ENCODE data around the gene PAN3. TPM values are rescaled to one million over a fixed set of nuclear protein-coding genes. Genes with fewer than 3 reads are reported as not detected.

PAN3 gene
- total and polyA plus RNA-seq, 4 donors, result 10.3 to 65.4 (median 23.5) TPM

DNA sequence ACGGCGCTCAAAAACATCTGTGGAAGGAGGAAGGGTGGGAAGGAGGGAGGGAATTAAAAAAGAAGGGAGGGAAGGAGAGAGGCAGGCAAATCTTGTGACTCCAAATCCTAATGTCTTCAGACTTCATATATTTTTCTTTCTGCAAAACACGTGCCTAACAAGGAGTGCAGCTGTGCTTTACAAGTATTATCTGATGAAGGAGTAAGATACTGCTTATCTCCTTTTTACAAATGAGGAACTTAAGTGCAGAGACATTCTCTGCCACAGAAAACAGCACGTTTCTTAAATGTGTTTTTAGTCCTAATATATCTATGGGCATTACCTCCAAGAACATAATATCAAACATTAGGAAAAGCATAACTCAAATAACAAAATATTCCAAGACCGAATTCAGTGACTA lies 44.5 kb upstream of the PAN3 start:
- TF ChIP-seq, protein P1, sequence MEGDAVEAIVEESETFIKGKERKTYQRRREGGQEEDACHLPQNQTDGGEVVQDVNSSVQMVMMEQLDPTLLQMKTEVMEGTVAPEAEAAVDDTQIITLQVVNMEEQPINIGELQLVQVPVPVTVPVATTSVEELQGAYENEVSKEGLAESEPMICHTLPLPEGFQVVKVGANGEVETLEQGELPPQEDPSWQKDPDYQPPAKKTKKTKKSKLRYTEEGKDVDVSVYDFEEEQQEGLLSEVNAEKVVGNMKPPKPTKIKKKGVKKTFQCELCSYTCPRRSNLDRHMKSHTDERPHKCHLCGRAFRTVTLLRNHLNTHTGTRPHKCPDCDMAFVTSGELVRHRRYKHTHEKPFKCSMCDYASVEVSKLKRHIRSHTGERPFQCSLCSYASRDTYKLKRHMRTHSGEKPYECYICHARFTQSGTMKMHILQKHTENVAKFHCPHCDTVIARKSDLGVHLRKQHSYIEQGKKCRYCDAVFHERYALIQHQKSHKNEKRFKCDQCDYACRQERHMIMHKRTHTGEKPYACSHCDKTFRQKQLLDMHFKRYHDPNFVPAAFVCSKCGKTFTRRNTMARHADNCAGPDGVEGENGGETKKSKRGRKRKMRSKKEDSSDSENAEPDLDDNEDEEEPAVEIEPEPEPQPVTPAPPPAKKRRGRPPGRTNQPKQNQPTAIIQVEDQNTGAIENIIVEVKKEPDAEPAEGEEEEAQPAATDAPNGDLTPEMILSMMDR (IDR thresholded peaks at IDR 0.05; ENCODE audit: control extremely low read depth, extremely low read depth), result no peak
- peaks cover 0 to 3% (median under 1%) of the 10 kb centered on the region in 4 donors for H3K9me3 ChIP-seq (ENCODE audit: control insufficient read depth in 4 of 4, insufficient read depth in 3 of 4, low read length in 3 of 4)
- H3K9ac ChIP-seq (ENCODE audit: insufficient read depth in 1 of 2, low read length in 2 of 2), result no peak overlapping the region
- 14 to 25% methylated on average over 5 of the region's 5 CpGs for WGBS, 2 donors
- H3K36me3 ChIP-seq (ENCODE audit: control insufficient read depth in 4 of 4, insufficient read depth in 4 of 4, low read length in 4 of 4), result no peaks in the 10 kb centered on the region
- H3K4me3 ChIP-seq, result no peak overlapping the region
- ATAC-seq (ENCODE audit: insufficient read depth, low FRiP score) (no peak), DNase-seq (no peak)
- H3K4me1 ChIP-seq (ENCODE audit: control insufficient read depth in 5 of 5, insufficient read depth in 5 of 5, low read length in 5 of 5), result no peaks in the 10 kb centered on the region
- H3K27me3 ChIP-seq (ENCODE audit: control insufficient read depth in 3 of 3, insufficient read depth in 3 of 3, low read length in 2 of 3), result peaks cover 0 to 26% (median 17%) of the 10 kb centered on the region in 3 donors
- H3K27ac ChIP-seq (ENCODE audit: low read depth in 1 of 2, low read length in 1 of 2), result no peak overlapping the region

DNA sequence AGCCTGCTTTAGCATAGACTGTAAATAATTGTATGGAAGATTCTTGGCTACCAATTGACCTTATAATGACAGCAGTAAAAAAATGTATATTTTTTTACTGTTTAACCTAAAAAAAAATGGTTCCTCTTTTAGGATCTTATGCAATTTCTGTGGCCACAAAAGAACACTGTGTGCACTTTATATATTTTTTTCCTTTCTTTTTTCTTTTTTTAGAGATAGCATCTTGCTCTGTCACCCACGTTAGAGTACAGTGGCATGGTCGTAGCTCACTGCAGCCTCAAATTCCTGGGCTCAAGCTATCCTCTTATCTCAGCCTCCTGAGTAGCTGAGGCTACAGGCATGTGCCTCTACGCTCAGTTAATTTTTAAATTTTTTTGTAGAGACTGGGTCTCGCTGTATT lies 44.0 kb upstream of the PAN3 start:
- no peak overlapping the region for H3K4me3 ChIP-seq
- no peak overlapping the region for H3K9ac ChIP-seq (ENCODE audit: insufficient read depth in 1 of 2, low read length in 2 of 2)
- peaks cover 0 to 30% (median 19%) of the 10 kb centered on the region in 3 donors for H3K27me3 ChIP-seq (ENCODE audit: control insufficient read depth in 3 of 3, insufficient read depth in 3 of 3, low read length in 2 of 3)
- no peak for ATAC-seq (ENCODE audit: insufficient read depth, low FRiP score)
- H3K27ac ChIP-seq (ENCODE audit: low read depth in 1 of 2, low read length in 1 of 2), result no peak overlapping the region
- peaks cover 0 to 3% (median under 1%) of the 10 kb centered on the region in 4 donors for H3K9me3 ChIP-seq (ENCODE audit: control insufficient read depth in 4 of 4, insufficient read depth in 3 of 4, low read length in 3 of 4)
- H3K4me1 ChIP-seq (ENCODE audit: control insufficient read depth in 5 of 5, insufficient read depth in 5 of 5, low read length in 5 of 5), result no peaks in the 10 kb centered on the region
- TF ChIP-seq, protein P1 (IDR thresholded peaks at IDR 0.05; ENCODE audit: control extremely low read depth, extremely low read depth), result no peak
- 34 to 51% methylated on average over 4 of the region's 4 CpGs for WGBS, 2 donors
- DNase-seq, result no peak
- no peaks in the 10 kb centered on the region for H3K36me3 ChIP-seq (ENCODE audit: control insufficient read depth in 4 of 4, insufficient read depth in 4 of 4, low read length in 4 of 4)

DNA sequence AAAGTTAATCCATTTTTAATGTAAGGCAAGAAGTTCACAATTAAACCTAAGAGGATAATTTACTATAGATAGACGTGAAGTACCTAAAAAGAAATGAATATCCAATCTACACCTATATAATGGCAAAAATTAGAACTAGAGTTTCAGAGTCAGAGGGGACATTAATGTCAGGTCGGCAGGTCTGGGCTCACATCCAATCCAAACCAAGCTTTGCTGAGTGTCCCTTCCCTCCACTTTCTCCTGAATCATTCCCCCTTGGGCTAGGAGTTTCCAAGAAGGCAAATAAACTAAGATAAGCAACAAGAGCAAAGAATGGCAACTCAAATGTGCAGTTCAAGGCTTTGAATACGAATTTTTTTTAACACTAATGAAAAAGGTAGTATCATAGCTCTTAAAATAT lies 40.8 kb upstream of the PAN3 start:
- Histone ChIP-seq H3K4me1 (ENCODE audit: control insufficient read depth in 5 of 5, insufficient read depth in 5 of 5, low read length in 5 of 5) (peaks cover 0 to 11% (median 0%) of the 10 kb centered on the region in 5 donors), H3K9me3 (ENCODE audit: control insufficient read depth in 4 of 4, insufficient read depth in 3 of 4, low read length in 3 of 4) (peaks cover 0 to 5% (median 1%) of the 10 kb centered on the region in 4 donors), H3K36me3 (ENCODE audit: control insufficient read depth in 4 of 4, insufficient read depth in 4 of 4, low read length in 4 of 4) (no peaks in the 10 kb centered on the region), H3K9ac (ENCODE audit: insufficient read depth in 1 of 2, low read length in 2 of 2) (no peak overlapping the region), H3K27me3 (ENCODE audit: control insufficient read depth in 3 of 3, insufficient read depth in 3 of 3, low read length in 2 of 3) (peaks cover 0 to 55% (median 42%) of the 10 kb centered on the region in 3 donors), H3K27ac (ENCODE audit: low read depth in 1 of 2, low read length in 1 of 2) (no peak overlapping the region), H3K4me3 (no peak overlapping the region)
- DNase-seq (no peak), ATAC-seq (ENCODE audit: insufficient read depth, low FRiP score) (no peak)
- 41 to 48% methylated on average over 3 of the region's 3 CpGs for WGBS, 2 donors
- TF ChIP-seq, protein P1 (IDR thresholded peaks at IDR 0.05; ENCODE audit: control extremely low read depth, extremely low read depth), result no peak

Measured in lung (tissue), 12 donors.